GM23338 (cell line): ENCODE measurements around the gene RNF187. TPM values are rescaled to one million over a fixed set of nuclear protein-coding genes. Genes with fewer than 3 reads are reported as not detected.

Source experiments
- ATAC-seq: fragments of 200-7000 bp; cut with Tn5 transposase; 3 replicates; pipeline ENCODE4 v1.9.1; 2020
- DNase-seq: peaks from one replicate; pipeline ENCODE4 v3.0.0-alpha.2; 2015; ENCODE audit warnings: low spot score
- H2AFZ ChIP-seq: fragments of 200-600 bp; sonication (generic); 2 replicates; pipeline ENCODE4 v1.8.0; 2016; ENCODE audit warnings: antibody characterized with exemption, mild to moderate bottlenecking, moderate library complexity
- H3F3A ChIP-seq: fragments of 200-600 bp; sonication (generic); replicated peaks from 2 replicates; pipeline ENCODE4 v1.8.0; 2017; ENCODE audit warnings: antibody characterized with exemption, mixed run types, low read depth
- H3K27ac ChIP-seq: fragments of 200-600 bp; sonication (generic); 2 replicates; pipeline ENCODE4 v1.6.1; 2016; ENCODE audit warnings: low read depth
- H3K27me3 ChIP-seq: fragments of 200-600 bp; sonication (generic); 2 replicates; pipeline ENCODE4 v1.8.0; 2016; ENCODE audit warnings: mild to moderate bottlenecking, mixed run types, moderate library complexity; ENCODE audit not compliant: insufficient read depth
- H3K36me3 ChIP-seq: fragments of 200-600 bp; sonication (generic); 2 replicates; pipeline ENCODE4 v1.8.0; 2016; ENCODE audit warnings: mild to moderate bottlenecking; ENCODE audit not compliant: insufficient read depth
- H3K4me1 ChIP-seq: fragments of 200-600 bp; sonication (generic); 2 replicates; pipeline ENCODE4 v1.8.0; 2016; ENCODE audit warnings: mild to moderate bottlenecking, moderate library complexity; ENCODE audit not compliant: insufficient read depth
- H3K4me2 ChIP-seq: fragments of 200-600 bp; sonication (generic); 2 replicates; pipeline ENCODE4 v1.7.1; 2017; ENCODE audit warnings: mixed run types
- H3K4me3 ChIP-seq: fragments of 200-600 bp; sonication (generic); 2 replicates; pipeline ENCODE4 v1.6.1; 2016; ENCODE audit warnings: mixed run types
- H3K79me2 ChIP-seq: fragments of 200-600 bp; sonication (generic); replicated peaks from 2 replicates; pipeline ENCODE4 v1.8.0; 2017; ENCODE audit warnings: mild to moderate bottlenecking; ENCODE audit not compliant: insufficient read depth
- H3K9me2 ChIP-seq: fragments of 200-600 bp; sonication (generic); 2 replicates; pipeline ENCODE4 v1.8.0; 2017; ENCODE audit not compliant: insufficient read depth
- H4K20me1 ChIP-seq: fragments of 200-600 bp; sonication (generic); replicated peaks from 2 replicates; pipeline ENCODE4 v1.8.0; 2017; ENCODE audit warnings: mild to moderate bottlenecking; ENCODE audit not compliant: insufficient read depth
- H3K27ac Mint-ChIP-seq: 2 replicates; pipeline ENCODE4 v1.8.0; 2020; ENCODE audit warnings: inconsistent platforms, mild to moderate bottlenecking, moderate library complexity, mixed read lengths
- H3K27me3 Mint-ChIP-seq: 3 replicates; pipeline ENCODE4 v1.8.0; 2022; ENCODE audit warnings: low read depth, mild to moderate bottlenecking, moderate library complexity, mixed read lengths, inconsistent platforms; ENCODE audit not compliant: insufficient read depth, poor library complexity
- H3K36me3 Mint-ChIP-seq: 3 replicates; pipeline ENCODE4 v1.8.0; 2021; ENCODE audit warnings: low read depth, mild to moderate bottlenecking, inconsistent platforms, moderate library complexity, mixed read lengths
- H3K4me1 Mint-ChIP-seq: 3 replicates; pipeline ENCODE4 v1.8.0; 2020; ENCODE audit warnings: mild to moderate bottlenecking, inconsistent platforms, mixed read lengths
- H3K4me3 Mint-ChIP-seq: 3 replicates; pipeline ENCODE4 v1.8.0; 2021; ENCODE audit warnings: moderate library complexity, mild to moderate bottlenecking, inconsistent platforms, mixed read lengths
- H3K9me3 Mint-ChIP-seq: 3 replicates; pipeline ENCODE4 v1.8.0; 2020; ENCODE audit warnings: moderate library complexity, mild to moderate bottlenecking, inconsistent platforms, mixed read lengths
- CREB1 ChIP-seq: fragments of 250-450 bp; sonication (Bioruptor Pico); IDR thresholded peaks from 2 replicates; pipeline ENCODE4 v1.5.0; 2020; ENCODE audit warnings: low read depth, mild to moderate bottlenecking, moderate library complexity
- EZH2 ChIP-seq: fragments of 200-600 bp; sonication (generic); IDR thresholded peaks from one replicate; pipeline ENCODE4 v1.8.0; 2017; ENCODE audit warnings: antibody characterized with exemption, mild to moderate bottlenecking, low read depth; ENCODE audit not compliant: unreplicated experiment
- EZH2phosphoT487 ChIP-seq: fragments of 200-600 bp; sonication (generic); IDR thresholded peaks from one replicate; pipeline ENCODE4 v1.8.1; 2018; ENCODE audit warnings: antibody characterized with exemption; ENCODE audit not compliant: unreplicated experiment
- JUNB ChIP-seq: IDR thresholded peaks from one replicate; pipeline ENCODE4 v1.6.1; 2016; ENCODE audit warnings: antibody characterized with exemption; ENCODE audit not compliant: unreplicated experiment
- NANOG ChIP-seq: IDR thresholded peaks from 2 replicates; pipeline ENCODE4 v1.6.1; 2016; ENCODE audit warnings: antibody characterized with exemption, borderline replicate concordance
- POLR2AphosphoS5 ChIP-seq: IDR thresholded peaks from 2 replicates; pipeline ENCODE4 v1.6.1; 2016; ENCODE audit warnings: antibody characterized with exemption, low read depth
- STAT1 ChIP-seq: IDR thresholded peaks from one replicate; pipeline ENCODE4 v1.6.1; 2016; ENCODE audit warnings: antibody characterized with exemption; ENCODE audit not compliant: unreplicated experiment
- ZNF114 ChIP-seq: fragments of 250-450 bp; sonication (Bioruptor Pico); IDR thresholded peaks from 2 replicates; pipeline ENCODE4 v1.5.0; 2020; ENCODE audit warnings: mild to moderate bottlenecking, moderate library complexity
- ZNF331 ChIP-seq: fragments of 250-450 bp; sonication (Bioruptor Pico); IDR thresholded peaks from 2 replicates; pipeline ENCODE4 v1.5.0; 2020; ENCODE audit warnings: low read depth, mild to moderate bottlenecking, moderate library complexity
- polyA plus RNA-seq: library from polyadenylated mRNA; unstranded; fragments of >200 nt; fragmentation: Nextera tagmentation; extraction: Ambion mirVana; gene quantifications from 2 replicates; pipeline ENCODE4 v1.2.1, GENCODE V29; 2016
- total RNA-seq: library from RNA; depleted of rRNA; stranded (reverse); fragments of >200 nt; shearing (Covaris generic); gene quantifications from 2 replicates; pipeline ENCODE4 v1.2.3, GENCODE V29; 2014
- TF ChIP-seq, protein P1 (sequence below): fragments of 250-450 bp; sonication (Bioruptor Pico); IDR thresholded peaks from 2 replicates; pipeline ENCODE4 v1.5.0; 2020; ENCODE audit warnings: mild to moderate bottlenecking, moderate library complexity
- TF ChIP-seq, protein P2 (sequence below), 2 experiments: fragments of 200-600 bp in 1 of 2; sonication (generic) in 1 of 2; conservative IDR thresholded peaks; 2 replicates each; pipeline versions ENCODE4 v1.5.1 to v1.6.1; 2016 to 2017; ENCODE audit warnings: antibody characterized with exemption in 2 of 2, low read depth in 2 of 2, mild to moderate bottlenecking in 2 of 2, moderate library complexity in 1 of 2
- TF ChIP-seq, protein P3 (sequence below): IDR thresholded peaks from one replicate; pipeline ENCODE4 v1.6.1; 2018; ENCODE audit warnings: antibody characterized with exemption; ENCODE audit not compliant: unreplicated experiment
- TF ChIP-seq, protein P4 (sequence below): IDR thresholded peaks from 2 replicates; pipeline ENCODE4 v1.6.1; 2016; ENCODE audit warnings: antibody characterized with exemption

The RNF187 gene
- total and polyA plus RNA-seq, 2 experiments from 2014 or later: 24.8 to 55.3 TPM

DNA sequence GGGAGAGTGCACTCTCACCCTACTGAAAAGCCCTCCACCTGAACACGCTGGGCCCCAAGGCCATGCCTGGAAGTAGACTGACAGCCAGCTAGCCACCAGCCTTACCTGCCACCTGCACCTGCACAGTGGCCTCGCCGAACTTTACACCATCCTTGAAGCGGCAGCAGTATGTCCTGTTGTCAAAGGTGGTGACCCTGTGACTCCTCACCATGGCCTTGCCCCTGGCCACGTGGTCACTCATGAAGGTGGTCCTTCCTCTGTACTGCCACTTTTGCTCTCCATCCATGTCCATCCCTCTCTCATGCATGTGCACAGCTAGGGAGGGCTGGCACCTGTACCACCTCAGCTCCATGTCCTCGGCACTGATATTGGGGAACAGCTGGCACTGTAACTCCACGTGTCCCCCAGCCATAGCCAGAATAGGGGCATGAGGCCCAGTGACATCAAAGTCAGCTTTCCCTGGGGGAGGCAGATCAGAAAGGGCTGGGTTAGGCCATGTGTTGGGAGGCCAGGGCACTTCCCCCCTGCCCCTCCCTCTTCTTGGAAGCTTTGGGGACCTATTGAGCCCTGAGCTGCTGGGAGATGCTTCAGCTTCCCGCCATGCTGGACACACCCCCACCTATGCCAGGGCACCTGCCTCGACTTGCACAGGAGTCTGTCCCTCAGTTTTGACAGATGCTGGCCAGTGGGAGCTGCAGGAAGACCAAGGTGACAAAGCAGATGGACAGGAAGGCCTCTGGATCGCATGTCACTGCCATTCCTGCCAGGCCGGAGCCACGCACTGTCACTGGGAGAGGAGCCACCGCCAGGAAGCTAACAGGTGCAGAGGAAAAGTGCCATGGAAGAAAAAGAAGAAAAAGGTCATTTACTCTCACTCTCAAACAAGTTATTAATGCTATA, 24.6 kb downstream of the RNF187 start:
- Histone ChIP-seq H4K20me1 (no peaks in the 10 kb centered on the region), H3K9me2 (no peaks in the 10 kb centered on the region), H3K27me3 (peaks cover 59% of the 10 kb centered on the region), H3K27ac (no peak overlapping the region), H3F3A (no peaks in the 10 kb centered on the region), H3K4me2 (no peak overlapping the region), H3K79me2 (no peaks in the 10 kb centered on the region), H2AFZ (no peak overlapping the region), H3K4me1 (no peaks in the 10 kb centered on the region), H3K4me3 (no peak overlapping the region), H3K36me3 (no peaks in the 10 kb centered on the region)
- ATAC-seq: no peak
- H3K4me1 Mint-ChIP-seq: no peaks in the 10 kb centered on the region; the same call in 2 of the 3 replicates
- H3K9me3 Mint-ChIP-seq: peaks cover 18% of the 10 kb centered on the region
- TF ChIP-seq, protein P1, sequence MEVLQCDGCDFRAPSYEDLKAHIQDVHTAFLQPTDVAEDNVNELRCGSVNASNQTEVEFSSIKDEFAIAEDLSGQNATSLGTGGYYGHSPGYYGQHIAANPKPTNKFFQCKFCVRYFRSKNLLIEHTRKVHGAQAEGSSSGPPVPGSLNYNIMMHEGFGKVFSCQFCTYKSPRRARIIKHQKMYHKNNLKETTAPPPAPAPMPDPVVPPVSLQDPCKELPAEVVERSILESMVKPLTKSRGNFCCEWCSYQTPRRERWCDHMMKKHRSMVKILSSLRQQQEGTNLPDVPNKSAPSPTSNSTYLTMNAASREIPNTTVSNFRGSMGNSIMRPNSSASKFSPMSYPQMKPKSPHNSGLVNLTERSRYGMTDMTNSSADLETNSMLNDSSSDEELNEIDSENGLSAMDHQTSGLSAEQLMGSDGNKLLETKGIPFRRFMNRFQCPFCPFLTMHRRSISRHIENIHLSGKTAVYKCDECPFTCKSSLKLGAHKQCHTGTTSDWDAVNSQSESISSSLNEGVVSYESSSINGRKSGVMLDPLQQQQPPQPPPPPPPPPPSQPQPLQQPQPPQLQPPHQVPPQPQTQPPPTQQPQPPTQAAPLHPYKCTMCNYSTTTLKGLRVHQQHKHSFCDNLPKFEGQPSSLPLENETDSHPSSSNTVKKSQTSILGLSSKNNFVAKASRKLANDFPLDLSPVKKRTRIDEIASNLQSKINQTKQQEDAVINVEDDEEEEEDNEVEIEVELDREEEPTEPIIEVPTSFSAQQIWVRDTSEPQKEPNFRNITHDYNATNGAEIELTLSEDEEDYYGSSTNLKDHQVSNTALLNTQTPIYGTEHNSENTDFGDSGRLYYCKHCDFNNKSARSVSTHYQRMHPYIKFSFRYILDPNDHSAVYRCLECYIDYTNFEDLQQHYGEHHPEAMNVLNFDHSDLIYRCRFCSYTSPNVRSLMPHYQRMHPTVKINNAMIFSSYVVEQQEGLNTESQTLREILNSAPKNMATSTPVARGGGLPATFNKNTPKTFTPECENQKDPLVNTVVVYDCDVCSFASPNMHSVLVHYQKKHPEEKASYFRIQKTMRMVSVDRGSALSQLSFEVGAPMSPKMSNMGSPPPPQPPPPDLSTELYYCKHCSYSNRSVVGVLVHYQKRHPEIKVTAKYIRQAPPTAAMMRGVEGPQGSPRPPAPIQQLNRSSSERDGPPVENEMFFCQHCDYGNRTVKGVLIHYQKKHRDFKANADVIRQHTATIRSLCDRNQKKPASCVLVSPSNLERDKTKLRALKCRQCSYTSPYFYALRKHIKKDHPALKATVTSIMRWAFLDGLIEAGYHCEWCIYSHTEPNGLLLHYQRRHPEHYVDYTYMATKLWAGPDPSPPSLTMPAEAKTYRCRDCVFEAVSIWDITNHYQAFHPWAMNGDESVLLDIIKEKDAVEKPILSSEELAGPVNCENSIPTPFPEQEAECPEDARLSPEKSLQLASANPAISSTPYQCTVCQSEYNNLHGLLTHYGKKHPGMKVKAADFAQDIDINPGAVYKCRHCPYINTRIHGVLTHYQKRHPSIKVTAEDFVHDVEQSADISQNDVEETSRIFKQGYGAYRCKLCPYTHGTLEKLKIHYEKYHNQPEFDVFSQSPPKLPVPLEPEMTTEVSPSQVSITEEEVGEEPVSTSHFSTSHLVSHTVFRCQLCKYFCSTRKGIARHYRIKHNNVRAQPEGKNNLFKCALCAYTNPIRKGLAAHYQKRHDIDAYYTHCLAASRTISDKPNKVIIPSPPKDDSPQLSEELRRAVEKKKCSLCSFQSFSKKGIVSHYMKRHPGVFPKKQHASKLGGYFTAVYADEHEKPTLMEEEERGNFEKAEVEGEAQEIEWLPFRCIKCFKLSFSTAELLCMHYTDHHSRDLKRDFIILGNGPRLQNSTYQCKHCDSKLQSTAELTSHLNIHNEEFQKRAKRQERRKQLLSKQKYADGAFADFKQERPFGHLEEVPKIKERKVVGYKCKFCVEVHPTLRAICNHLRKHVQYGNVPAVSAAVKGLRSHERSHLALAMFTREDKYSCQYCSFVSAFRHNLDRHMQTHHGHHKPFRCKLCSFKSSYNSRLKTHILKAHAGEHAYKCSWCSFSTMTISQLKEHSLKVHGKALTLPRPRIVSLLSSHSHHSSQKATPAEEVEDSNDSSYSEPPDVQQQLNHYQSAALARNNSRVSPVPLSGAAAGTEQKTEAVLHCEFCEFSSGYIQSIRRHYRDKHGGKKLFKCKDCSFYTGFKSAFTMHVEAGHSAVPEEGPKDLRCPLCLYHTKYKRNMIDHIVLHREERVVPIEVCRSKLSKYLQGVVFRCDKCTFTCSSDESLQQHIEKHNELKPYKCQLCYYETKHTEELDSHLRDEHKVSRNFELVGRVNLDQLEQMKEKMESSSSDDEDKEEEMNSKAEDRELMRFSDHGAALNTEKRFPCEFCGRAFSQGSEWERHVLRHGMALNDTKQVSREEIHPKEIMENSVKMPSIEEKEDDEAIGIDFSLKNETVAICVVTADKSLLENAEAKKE (CRISPR knock-in tag): no peak
- TF ChIP-seq JUNB (no peak), STAT1 (no peak), ZNF331 (CRISPR knock-in tag) (no peak), CREB1 (CRISPR knock-in tag) (no peak), NANOG (no peak), ZNF114 (CRISPR knock-in tag) (no peak), POLR2AphosphoS5 (no peak), EZH2phosphoT487 (no peak), EZH2 (no peak)
- TF ChIP-seq, protein P2, sequence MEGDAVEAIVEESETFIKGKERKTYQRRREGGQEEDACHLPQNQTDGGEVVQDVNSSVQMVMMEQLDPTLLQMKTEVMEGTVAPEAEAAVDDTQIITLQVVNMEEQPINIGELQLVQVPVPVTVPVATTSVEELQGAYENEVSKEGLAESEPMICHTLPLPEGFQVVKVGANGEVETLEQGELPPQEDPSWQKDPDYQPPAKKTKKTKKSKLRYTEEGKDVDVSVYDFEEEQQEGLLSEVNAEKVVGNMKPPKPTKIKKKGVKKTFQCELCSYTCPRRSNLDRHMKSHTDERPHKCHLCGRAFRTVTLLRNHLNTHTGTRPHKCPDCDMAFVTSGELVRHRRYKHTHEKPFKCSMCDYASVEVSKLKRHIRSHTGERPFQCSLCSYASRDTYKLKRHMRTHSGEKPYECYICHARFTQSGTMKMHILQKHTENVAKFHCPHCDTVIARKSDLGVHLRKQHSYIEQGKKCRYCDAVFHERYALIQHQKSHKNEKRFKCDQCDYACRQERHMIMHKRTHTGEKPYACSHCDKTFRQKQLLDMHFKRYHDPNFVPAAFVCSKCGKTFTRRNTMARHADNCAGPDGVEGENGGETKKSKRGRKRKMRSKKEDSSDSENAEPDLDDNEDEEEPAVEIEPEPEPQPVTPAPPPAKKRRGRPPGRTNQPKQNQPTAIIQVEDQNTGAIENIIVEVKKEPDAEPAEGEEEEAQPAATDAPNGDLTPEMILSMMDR (conservative IDR thresholded peaks at IDR 0.05; ENCODE audit: low read depth in 2 of 2): no peak
- TF ChIP-seq, protein P3, sequence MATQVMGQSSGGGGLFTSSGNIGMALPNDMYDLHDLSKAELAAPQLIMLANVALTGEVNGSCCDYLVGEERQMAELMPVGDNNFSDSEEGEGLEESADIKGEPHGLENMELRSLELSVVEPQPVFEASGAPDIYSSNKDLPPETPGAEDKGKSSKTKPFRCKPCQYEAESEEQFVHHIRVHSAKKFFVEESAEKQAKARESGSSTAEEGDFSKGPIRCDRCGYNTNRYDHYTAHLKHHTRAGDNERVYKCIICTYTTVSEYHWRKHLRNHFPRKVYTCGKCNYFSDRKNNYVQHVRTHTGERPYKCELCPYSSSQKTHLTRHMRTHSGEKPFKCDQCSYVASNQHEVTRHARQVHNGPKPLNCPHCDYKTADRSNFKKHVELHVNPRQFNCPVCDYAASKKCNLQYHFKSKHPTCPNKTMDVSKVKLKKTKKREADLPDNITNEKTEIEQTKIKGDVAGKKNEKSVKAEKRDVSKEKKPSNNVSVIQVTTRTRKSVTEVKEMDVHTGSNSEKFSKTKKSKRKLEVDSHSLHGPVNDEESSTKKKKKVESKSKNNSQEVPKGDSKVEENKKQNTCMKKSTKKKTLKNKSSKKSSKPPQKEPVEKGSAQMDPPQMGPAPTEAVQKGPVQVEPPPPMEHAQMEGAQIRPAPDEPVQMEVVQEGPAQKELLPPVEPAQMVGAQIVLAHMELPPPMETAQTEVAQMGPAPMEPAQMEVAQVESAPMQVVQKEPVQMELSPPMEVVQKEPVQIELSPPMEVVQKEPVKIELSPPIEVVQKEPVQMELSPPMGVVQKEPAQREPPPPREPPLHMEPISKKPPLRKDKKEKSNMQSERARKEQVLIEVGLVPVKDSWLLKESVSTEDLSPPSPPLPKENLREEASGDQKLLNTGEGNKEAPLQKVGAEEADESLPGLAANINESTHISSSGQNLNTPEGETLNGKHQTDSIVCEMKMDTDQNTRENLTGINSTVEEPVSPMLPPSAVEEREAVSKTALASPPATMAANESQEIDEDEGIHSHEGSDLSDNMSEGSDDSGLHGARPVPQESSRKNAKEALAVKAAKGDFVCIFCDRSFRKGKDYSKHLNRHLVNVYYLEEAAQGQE: no peak
- TF ChIP-seq, protein P4, sequence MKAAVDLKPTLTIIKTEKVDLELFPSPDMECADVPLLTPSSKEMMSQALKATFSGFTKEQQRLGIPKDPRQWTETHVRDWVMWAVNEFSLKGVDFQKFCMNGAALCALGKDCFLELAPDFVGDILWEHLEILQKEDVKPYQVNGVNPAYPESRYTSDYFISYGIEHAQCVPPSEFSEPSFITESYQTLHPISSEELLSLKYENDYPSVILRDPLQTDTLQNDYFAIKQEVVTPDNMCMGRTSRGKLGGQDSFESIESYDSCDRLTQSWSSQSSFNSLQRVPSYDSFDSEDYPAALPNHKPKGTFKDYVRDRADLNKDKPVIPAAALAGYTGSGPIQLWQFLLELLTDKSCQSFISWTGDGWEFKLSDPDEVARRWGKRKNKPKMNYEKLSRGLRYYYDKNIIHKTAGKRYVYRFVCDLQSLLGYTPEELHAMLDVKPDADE: no peak
- H3K36me3 Mint-ChIP-seq: no peaks in the 10 kb centered on the region; the same call in 1 of the 3 replicates
- peaks cover 40% of the 10 kb centered on the region for H3K27me3 Mint-ChIP-seq
- no peak overlapping the region for H3K27ac Mint-ChIP-seq
- no peak for DNase-seq
- H3K4me3 Mint-ChIP-seq: no peak overlapping the region
